ENCODE data around the gene DDAH1.

The DDAH1 gene

DNA sequence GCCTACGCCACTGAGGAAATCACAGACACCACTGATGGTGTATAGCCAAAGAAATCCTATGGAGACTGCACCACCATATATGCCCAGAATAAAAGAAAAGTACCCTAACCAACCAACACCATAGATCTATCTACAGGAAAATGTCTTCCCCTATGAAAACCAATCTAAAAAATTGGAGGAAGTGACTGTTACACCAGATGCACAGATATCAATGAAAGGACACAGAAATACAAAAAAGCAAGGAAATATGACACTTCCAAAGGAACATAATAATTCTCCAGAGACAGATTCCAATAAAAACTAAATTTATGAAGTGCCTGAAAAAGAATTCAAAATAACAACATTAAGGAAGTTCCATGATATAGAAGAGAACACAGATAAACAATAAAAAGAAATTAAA lies 131.8 kb downstream of the DDAH1 start:
- Mint-ChIP-seq H3K4me1 (peaks cover 12% of the 10 kb centered on the region), H3K9me3 (peaks cover 13% of the 10 kb centered on the region), H3K36me3 (no peaks in the 10 kb centered on the region), H3K27me3 (peaks cover 27% of the 10 kb centered on the region), H3K4me3 (no peak overlapping the region), H3K27ac (no peak overlapping the region)
- DNase-seq, result no peak
- CTCF ChIA-PET, result no interaction called here

DNA sequence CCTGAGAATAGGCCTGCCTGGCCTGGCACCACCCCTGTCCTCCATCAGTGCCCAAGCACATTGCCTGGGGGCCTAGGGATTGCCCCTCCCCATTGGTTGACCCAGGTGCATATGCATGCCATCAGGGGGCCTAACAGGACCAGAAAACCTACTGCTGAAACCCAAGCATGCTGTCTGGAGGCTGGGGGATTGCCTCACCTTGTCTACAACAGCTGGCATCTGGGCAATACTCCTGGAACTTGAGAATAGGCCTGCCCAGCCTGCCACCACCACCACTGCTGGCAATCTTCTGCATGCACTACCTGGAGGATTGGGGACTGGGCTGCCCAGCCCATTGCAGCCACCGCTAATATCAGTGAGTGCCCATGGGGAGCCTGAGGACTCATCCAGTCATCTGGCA lies 132.4 kb downstream of the DDAH1 start:
- DNase-seq, result no peak
- CTCF ChIA-PET, result no interaction called here
- H3K36me3 Mint-ChIP-seq, result no peaks in the 10 kb centered on the region
- H3K27me3 Mint-ChIP-seq, result peaks cover 23% of the 10 kb centered on the region
- no peak overlapping the region for H3K4me3 Mint-ChIP-seq
- H3K9me3 Mint-ChIP-seq, result peaks cover 13% of the 10 kb centered on the region
- peaks cover 12% of the 10 kb centered on the region for H3K4me1 Mint-ChIP-seq
- H3K27ac Mint-ChIP-seq, result no peak overlapping the region

DNA sequence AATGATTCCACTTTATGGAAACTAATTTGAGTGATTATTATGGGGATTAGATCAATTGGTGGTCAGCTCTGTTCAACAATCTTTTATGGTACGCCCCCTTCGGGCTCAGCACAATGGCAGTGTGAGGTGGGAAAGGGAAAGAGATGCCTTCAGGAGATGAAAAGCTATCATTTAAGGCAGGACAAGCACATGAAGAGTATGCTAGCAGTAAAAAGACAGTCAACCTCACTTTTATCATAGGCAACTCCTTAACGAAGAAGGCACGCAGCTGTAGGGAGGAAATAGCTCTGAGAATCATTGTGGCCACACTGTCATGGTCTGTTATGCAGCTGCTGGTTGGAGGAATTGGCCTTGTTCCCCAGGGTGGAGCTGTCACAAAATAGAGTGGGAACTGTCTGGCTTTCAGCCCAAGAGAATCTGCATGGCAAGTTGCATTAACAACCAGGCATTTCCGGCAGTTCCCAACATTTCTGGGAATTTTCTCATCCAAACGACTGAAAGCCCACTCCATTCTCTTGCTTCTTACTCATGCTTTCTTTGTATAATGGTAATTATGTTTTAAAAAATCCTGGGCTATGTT lies 134.2 kb downstream of the DDAH1 start:
- no peak for DNase-seq
- Mint-ChIP-seq H3K27me3 (peaks cover 14% of the 10 kb centered on the region), H3K27ac (no peak overlapping the region), H3K9me3 (peaks cover 13% of the 10 kb centered on the region), H3K36me3 (no peaks in the 10 kb centered on the region), H3K4me3 (no peak overlapping the region), H3K4me1 (peaks cover 12% of the 10 kb centered on the region)
- CTCF ChIA-PET, result no interaction called here

DNA sequence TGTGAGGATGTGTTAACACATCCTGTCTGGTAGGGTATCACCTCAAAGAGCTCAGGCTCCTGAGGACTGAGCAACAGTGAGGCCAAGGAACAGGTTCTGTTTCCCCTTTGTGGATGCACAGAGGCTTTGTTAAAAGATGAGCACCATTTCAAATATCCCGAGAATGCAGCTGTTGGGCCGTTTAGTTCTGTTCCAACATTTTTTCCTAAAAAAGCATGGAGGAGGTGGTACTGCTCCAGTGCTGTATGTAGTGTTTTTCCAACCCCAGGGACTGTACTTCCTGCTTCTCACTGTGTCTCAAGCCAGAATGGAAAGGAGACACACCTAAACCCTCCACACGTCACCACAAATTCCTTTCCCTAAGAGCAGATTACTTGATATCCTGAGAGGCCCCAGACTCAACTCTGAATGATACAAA lies 134.7 kb downstream of the DDAH1 start:
- Mint-ChIP-seq H3K4me1 (peaks cover 12% of the 10 kb centered on the region), H3K4me3 (no peak overlapping the region), H3K27ac (no peak overlapping the region), H3K36me3 (no peaks in the 10 kb centered on the region), H3K9me3 (peaks cover 13% of the 10 kb centered on the region), H3K27me3 (peaks cover 14% of the 10 kb centered on the region)
- DNase-seq, result no peak
- CTCF ChIA-PET, result no interaction called here

DNA sequence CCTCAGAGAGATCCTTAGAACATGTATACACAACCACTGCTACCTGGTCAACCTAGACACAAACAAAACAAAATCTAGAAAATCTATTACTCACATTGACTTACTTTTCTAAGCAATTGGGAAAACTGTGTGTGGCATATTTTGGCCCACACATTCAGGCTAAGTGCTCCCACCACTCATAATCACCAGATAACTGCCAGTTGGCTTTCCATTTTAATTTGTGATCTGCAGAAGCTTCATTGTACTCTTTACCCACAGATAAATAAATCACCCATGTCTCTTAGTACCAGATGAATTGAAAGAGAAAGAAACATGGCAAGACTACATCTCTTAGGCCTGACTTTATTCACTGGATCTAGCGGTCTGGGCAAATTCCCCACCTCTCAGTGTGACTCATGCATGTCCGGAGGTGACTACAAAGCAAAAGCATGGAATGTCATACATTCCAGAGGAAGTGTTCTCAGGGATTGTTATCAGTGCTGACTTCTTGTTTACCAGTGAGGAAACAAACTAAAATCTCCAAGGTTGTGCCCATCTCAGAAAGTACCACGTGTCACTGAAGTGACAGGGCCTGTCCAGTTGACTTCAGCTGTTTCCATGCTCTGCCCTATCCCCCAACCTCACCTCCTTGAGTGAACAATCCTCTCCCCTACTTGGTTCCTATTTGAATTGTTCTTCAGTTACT lies 136.1 kb downstream of the DDAH1 start:
- peaks cover under 1% of the 10 kb centered on the region for H3K4me1 Mint-ChIP-seq
- H3K4me3 Mint-ChIP-seq, result no peak overlapping the region
- CTCF ChIA-PET, result no interaction called here
- no peak for DNase-seq
- H3K36me3 Mint-ChIP-seq, result no peaks in the 10 kb centered on the region
- H3K9me3 Mint-ChIP-seq, result peaks cover 8% of the 10 kb centered on the region
- H3K27ac Mint-ChIP-seq, result no peak overlapping the region
- H3K27me3 Mint-ChIP-seq, result peaks cover 14% of the 10 kb centered on the region

DNA sequence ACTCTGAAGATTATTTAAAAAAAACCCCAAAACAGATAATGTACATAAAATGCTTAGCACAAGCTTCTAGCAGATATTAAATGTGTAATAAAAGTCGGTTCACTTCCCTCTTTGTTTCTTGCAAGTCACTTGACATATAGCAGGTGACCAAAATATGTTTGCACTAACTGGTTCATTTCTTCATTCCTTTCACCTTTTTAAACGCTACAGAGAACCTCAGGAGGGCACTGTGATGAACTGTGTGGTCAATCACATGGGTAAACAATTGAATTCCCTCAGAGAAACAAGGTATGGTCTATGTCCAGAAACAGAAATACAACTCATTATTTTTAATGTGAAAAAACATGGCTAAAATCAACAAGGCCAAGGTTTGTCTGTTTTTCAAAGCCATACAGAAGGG lies 137.2 kb downstream of the DDAH1 start:
- Mint-ChIP-seq H3K9me3 (no peaks in the 10 kb centered on the region), H3K27ac (no peak overlapping the region), H3K27me3 (peaks cover 10% of the 10 kb centered on the region), H3K4me3 (no peak overlapping the region), H3K4me1 (no peaks in the 10 kb centered on the region), H3K36me3 (no peaks in the 10 kb centered on the region)
- CTCF ChIA-PET, result no interaction called here
- no peak for DNase-seq

DNA sequence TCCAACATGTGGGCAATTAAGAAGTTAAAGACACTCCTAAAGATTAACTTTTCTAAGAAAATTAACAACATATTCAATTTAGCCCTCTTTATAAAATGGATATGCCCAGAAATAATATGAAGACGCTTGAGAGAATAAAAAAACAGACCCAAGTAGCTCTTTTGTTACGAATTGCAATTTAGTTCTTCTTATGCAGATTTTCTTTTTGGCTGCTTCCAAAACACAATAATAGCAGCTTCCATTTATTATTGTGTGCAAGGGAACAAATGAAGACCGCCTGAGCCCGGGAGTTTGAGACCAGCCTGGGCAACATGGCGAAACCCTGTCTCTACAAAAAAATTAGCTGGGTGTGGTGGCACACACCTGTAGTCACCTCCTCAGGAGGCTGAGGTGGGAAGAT lies 138.1 kb downstream of the DDAH1 start:
- H3K9me3 Mint-ChIP-seq, result no peaks in the 10 kb centered on the region
- peaks cover 10% of the 10 kb centered on the region for H3K27me3 Mint-ChIP-seq
- no peaks in the 10 kb centered on the region for H3K36me3 Mint-ChIP-seq
- no peak for DNase-seq
- H3K4me3 Mint-ChIP-seq, result no peak overlapping the region
- H3K4me1 Mint-ChIP-seq, result no peaks in the 10 kb centered on the region
- H3K27ac Mint-ChIP-seq, result no peak overlapping the region
- CTCF ChIA-PET, result no interaction called here

DNA sequence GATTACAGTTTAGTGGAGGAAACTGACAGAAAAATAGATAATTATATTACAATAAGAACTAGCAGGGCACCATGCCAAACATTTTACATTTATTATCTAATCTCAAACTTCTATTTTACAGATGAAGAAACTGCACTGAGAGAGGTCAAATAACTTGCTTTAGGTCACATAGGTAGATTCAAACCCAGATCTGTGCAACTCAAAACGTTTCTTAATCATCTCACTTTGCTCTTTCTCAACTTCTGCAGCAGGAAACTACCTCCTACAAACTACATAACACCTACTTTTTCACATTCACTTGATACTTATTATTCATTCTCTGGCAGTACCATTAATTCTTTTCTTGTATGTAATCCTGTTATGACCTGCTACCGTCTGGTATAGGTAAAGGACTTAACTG lies 138.6 kb downstream of the DDAH1 start:
- DNase-seq, result no peak
- Mint-ChIP-seq H3K27ac (no peak overlapping the region), H3K4me1 (no peaks in the 10 kb centered on the region), H3K9me3 (no peaks in the 10 kb centered on the region), H3K4me3 (no peak overlapping the region), H3K36me3 (no peaks in the 10 kb centered on the region), H3K27me3 (peaks cover 10% of the 10 kb centered on the region)
- CTCF ChIA-PET, result no interaction called here

DNA sequence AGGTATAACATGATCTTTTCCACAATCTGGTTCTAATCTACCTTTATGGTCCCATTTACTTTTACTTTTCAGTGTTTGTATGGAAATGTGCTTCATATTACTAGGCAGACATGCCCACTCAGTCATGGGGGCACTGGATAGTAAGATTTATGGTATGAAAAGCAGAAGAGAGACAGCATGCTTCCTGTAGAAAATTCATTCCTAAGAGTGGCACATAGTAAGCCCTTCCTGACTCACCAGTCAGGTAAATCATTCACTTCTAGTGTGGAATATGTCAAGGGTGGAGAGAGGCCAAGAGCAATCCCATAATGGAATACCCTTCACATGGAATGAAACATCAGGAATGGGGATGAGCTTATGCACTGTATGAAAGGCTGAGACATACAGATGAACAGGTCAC lies 139.0 kb downstream of the DDAH1 start:
- CTCF ChIA-PET, result no interaction called here
- no peak for DNase-seq
- Mint-ChIP-seq H3K9me3 (no peaks in the 10 kb centered on the region), H3K4me3 (no peak overlapping the region), H3K27ac (no peak overlapping the region), H3K4me1 (no peaks in the 10 kb centered on the region), H3K36me3 (no peaks in the 10 kb centered on the region), H3K27me3 (peaks cover 11% of the 10 kb centered on the region)

DNA sequence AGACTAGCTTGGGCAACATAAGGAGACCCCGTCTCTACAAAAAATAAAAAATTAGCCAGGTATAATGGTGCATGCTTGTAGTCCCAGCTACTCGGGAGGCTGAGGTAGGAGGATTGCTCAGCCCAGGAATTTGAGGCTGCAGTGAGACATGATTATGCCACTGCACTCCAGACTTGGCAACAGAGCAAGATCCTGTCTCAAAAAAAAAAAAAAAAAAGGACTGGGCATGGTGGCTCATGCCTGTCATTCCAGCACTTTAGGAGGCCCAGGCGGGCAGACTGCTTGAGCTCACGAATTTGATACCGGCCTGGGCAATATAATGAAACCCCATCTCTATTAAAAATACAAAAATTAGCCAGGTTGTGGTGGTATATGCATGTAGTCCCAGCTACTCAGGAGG lies 141.2 kb downstream of the DDAH1 start:
- Mint-ChIP-seq H3K9me3 (no peaks in the 10 kb centered on the region), H3K36me3 (no peaks in the 10 kb centered on the region), H3K27ac (no peak overlapping the region), H3K4me3 (no peak overlapping the region), H3K27me3 (peaks cover 14% of the 10 kb centered on the region), H3K4me1 (no peaks in the 10 kb centered on the region)
- CTCF ChIA-PET, result interaction anchor here (0.8 to 1.3 kb wide), 2 partner anchors 15 to 21 kb away, joined by 3 to 5 read pairs; no protein-coding TSS in a partner anchor
- DNase-seq, result no peak

DNA sequence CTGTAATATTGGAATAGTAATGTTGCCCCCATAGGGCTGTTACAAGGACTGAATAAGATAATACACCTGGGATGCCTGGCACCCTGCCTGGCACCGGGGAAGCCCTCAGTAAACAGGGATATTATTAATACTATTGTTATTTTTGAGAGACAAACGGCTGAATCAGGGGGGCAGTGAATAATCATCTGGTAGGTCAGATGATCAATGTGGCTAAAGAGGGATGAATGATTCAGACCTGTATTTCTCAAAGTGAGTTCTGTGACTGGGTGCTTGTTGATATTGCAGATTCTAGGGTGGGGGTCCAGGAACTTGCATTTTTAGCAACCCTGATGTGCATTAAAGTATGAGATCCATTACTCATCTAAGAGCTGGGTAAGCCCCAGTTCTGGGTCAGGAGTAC lies 142.3 kb downstream of the DDAH1 start:
- H3K9me3 Mint-ChIP-seq, result no peaks in the 10 kb centered on the region
- CTCF ChIA-PET, result interaction anchor here (1.3 kb wide), 1 partner anchor 14 kb away, joined by 3 read pairs; no protein-coding TSS in a partner anchor
- H3K27me3 Mint-ChIP-seq, result peaks cover 14% of the 10 kb centered on the region
- H3K4me1 Mint-ChIP-seq, result no peaks in the 10 kb centered on the region
- no peak overlapping the region for H3K4me3 Mint-ChIP-seq
- H3K36me3 Mint-ChIP-seq, result no peaks in the 10 kb centered on the region
- H3K27ac Mint-ChIP-seq, result no peak overlapping the region
- no peak for DNase-seq

DNA sequence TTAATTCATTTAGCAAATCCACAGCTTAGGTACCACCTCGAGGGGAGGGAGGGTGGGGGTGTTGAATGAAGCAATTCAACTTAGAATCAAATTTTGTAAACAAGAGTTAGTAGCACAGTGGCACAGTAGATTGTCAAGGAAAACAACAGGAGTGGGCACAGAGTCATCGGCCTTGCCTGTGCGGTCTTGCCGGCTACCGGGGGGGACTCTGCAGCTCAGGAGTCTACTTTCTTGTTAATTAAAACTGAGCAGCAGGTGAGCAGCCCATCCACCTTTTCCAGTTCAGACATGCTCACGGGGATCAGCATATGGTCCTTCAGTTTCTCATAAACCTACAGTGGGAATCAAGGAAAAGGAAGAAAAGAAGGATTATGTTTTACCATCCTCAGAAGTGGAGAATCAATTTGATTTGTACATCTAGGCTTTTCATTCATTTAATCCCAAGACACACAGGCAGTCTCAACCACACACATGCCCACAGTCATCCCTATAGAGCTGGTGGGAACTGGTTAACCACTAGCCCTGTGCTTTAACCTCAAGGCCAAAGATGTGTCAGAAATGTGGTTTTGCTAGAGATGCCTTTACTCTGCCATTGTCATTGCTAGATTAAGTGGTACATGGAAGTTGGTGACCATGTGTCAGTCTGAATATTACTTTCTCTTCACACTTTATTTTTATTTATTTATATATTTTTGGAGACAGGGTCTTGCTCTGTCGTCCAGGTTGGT lies 143.6 kb downstream of the DDAH1 start:
- CTCF ChIA-PET, result interaction anchor here (0.6 kb wide), 1 partner anchor 35 kb away, joined by 4 read pairs; no protein-coding TSS in a partner anchor
- H3K4me1 Mint-ChIP-seq, result no peaks in the 10 kb centered on the region
- H3K9me3 Mint-ChIP-seq, result no peaks in the 10 kb centered on the region
- no peaks in the 10 kb centered on the region for H3K36me3 Mint-ChIP-seq
- no peak overlapping the region for H3K4me3 Mint-ChIP-seq
- H3K27ac Mint-ChIP-seq, result no peak overlapping the region
- peaks cover 23% of the 10 kb centered on the region for H3K27me3 Mint-ChIP-seq
- no peak for DNase-seq

DNA sequence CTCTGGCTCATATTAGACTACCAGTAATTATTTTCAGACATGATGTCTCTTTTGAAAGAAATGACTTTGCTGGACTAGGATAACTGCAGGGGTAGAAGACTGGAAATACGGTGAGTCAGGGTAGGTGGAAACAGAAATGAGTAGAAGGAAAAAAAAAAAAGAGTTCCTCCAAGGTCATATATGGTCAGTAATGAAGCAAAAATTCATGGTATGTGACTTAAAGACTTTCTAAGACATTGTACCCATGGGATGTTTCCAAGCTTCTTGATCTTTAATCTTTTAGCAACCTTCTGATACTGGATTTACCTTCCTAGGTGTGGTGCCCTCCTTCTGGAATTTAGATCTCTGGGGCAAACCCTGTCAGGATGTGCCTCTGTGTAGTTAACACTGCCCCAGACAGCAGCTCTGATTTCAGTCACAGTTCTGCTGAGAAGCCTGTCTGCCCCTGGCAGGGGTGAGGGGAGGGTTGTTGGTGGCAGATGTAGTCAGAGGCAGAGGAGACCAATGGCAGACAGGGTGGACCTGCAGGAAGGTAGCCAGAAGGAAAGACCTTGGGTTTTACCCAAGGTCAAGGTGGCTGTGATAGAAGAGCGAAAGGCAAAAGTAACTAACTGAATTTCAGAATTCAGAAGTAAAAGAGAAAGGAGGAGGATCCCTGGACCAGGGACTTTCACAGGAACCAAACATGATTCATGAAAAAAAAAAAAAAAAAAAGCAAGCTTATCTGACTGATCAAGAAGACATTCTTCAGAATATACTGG lies 144.4 kb downstream of the DDAH1 start:
- Mint-ChIP-seq H3K27ac (no peak overlapping the region), H3K27me3 (peaks cover 23% of the 10 kb centered on the region), H3K9me3 (no peaks in the 10 kb centered on the region), H3K4me1 (no peaks in the 10 kb centered on the region), H3K36me3 (no peaks in the 10 kb centered on the region), H3K4me3 (no peak overlapping the region)
- no peak for DNase-seq
- CTCF ChIA-PET, result no interaction called here

DNA sequence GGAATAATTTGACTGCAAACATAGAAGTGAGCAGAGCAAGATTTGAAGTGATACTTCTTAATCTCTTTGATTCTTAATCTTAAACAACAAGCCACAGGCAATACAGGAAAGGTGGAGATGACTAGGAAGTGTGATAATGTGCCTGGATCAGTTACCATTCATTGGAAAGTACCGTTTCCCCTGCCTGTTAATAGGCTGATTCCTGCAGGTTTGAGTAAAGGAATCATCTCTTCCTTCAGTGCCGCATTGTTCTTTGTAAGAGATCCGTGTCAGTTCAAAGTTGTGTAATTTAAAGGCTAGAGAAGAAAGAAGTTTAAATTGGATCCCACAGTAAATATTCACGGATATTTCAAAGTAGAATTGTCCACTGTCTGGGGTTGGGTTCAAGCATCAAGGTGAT lies 145.0 kb downstream of the DDAH1 start:
- peaks cover 23% of the 10 kb centered on the region for H3K27me3 Mint-ChIP-seq
- no peak overlapping the region for H3K27ac Mint-ChIP-seq
- H3K36me3 Mint-ChIP-seq, result no peaks in the 10 kb centered on the region
- CTCF ChIA-PET, result no interaction called here
- H3K9me3 Mint-ChIP-seq, result no peaks in the 10 kb centered on the region
- no peak overlapping the region for H3K4me3 Mint-ChIP-seq
- DNase-seq, result no peak
- no peaks in the 10 kb centered on the region for H3K4me1 Mint-ChIP-seq
